B cell (primary cell): ENCODE measurements around the gene ZNF846. TPM values are rescaled to one million over a fixed set of nuclear protein-coding genes. Genes with fewer than 3 reads are reported as not detected.

Experiments
- ATAC-seq: fragments of 200-7000 bp; cut with Tn5 transposase; one replicate; pipeline ENCODE4 v1.10.0; 2021; ENCODE audit warnings: low read depth, mild to moderate bottlenecking, moderate number of reproducible peaks, moderate library complexity
- CTCF ChIA-PET: fragments of 350-600 bp; sonication (Branson Sonifier 250); formaldehyde crosslinking; loops from one replicate; lab custom pipeline; 2021; ENCODE audit warnings: antibody characterized with exemption, inconsistent platforms; lab: Charles Lee
- POLR2A ChIA-PET: fragments of 350-600 bp; sonication (Branson Sonifier 250); formaldehyde crosslinking; loops from one replicate; lab custom pipeline; 2021; ENCODE audit warnings: antibody characterized with exemption; lab: Charles Lee
- DNase-seq: peaks from one replicate; pipeline ENCODE4 v3.0.0; 2013
- H2AFZ ChIP-seq: 2 replicates; pipeline ENCODE4 v1.6.1; 2012; ENCODE audit warnings: mild to moderate bottlenecking, low read depth, low read length; ENCODE audit not compliant: insufficient read depth, poor library complexity, severe bottlenecking
- H3K27ac ChIP-seq, 2 donors: 1 replicate in 1 of 2; 2 replicates in 1 of 2; pipeline ENCODE4 v1.5.1; 2012 to 2013; ENCODE audit warnings: low read length in 2 of 2, mild to moderate bottlenecking in 2 of 2, moderate library complexity in 1 of 2
- H3K27me3 ChIP-seq, 4 experiments: fragments of 200-600 bp in 1 of 4; sonication (generic) in 1 of 4; replicated peaks in 1 of 4; 1 replicate in 2 of 4; 2 replicates in 2 of 4; pipeline versions ENCODE4 v1.6.1 to v1.7.0; 2013 to 2016; ENCODE audit warnings: low read length in 3 of 4, mild to moderate bottlenecking in 2 of 4, mixed read lengths in 1 of 4, moderate library complexity in 1 of 4; ENCODE audit not compliant: insufficient read depth in 4 of 4, control insufficient read depth in 3 of 4; ENCODE audit errors: control extremely low read depth in 1 of 4
- H3K36me3 ChIP-seq, 2 experiments: replicated peaks in 1 of 2; 1 replicate in 1 of 2; 2 replicates in 1 of 2; pipeline versions ENCODE4 v1.6.1 to v1.7.1; 2013; ENCODE audit warnings: low read length in 1 of 2; ENCODE audit not compliant: insufficient read depth in 2 of 2, control insufficient read depth in 1 of 2; ENCODE audit errors: control extremely low read depth in 1 of 2, extremely low read depth in 1 of 2
- H3K4me1 ChIP-seq, 2 donors: fragments of 200-600 bp in 1 of 2; sonication (generic) in 1 of 2; 1 replicate in 1 of 2; 2 replicates in 1 of 2; pipeline versions ENCODE4 v1.5.1 to v1.6.1; 2013 to 2017; ENCODE audit warnings: low read length in 2 of 2; ENCODE audit not compliant: control insufficient read depth in 2 of 2, insufficient read depth in 2 of 2
- H3K4me2 ChIP-seq: replicated peaks from 2 replicates; pipeline ENCODE3; 2012; ENCODE audit warnings: mild to moderate bottlenecking, low read depth, low read length; ENCODE audit not compliant: poor library complexity, severe bottlenecking
- H3K4me3 ChIP-seq, 5 experiments: fragments of 200-600 bp in 1 of 5; sonication (generic) in 1 of 5; 1 replicate in 3 of 5; 2 replicates in 2 of 5; pipeline versions ENCODE4 v1.5.1 to v1.7.0; 2011 to 2016; ENCODE audit warnings: low read length in 4 of 5, mild to moderate bottlenecking in 4 of 5, low read depth in 2 of 5, control low read depth in 1 of 5, moderate library complexity in 1 of 5; ENCODE audit not compliant: insufficient read depth in 1 of 5; ENCODE audit errors: control extremely low read depth in 1 of 5, extremely low read depth in 1 of 5
- H3K79me2 ChIP-seq: fragments of 200-600 bp; sonication (generic); one replicate; pipeline ENCODE4 v1.6.0; 2016; ENCODE audit warnings: low read length; ENCODE audit not compliant: control insufficient read depth, insufficient read depth
- H3K9ac ChIP-seq: fragments of 200-600 bp; sonication (generic); 2 replicates; pipeline ENCODE4 v1.6.1; 2017; ENCODE audit warnings: mild to moderate bottlenecking, low read length, moderate library complexity
- H3K9me3 ChIP-seq, 3 donors: one replicate each; pipeline versions ENCODE4 v1.6.1 to v1.7.1; 2013; ENCODE audit warnings: low read length in 2 of 3; ENCODE audit not compliant: control insufficient read depth in 2 of 3, insufficient read depth in 1 of 3; ENCODE audit errors: control extremely low read depth in 1 of 3
- H4K20me1 ChIP-seq: 2 replicates; pipeline ENCODE4 v1.6.0; 2012; ENCODE audit warnings: mild to moderate bottlenecking, low read length; ENCODE audit not compliant: insufficient read depth, control insufficient read depth, poor library complexity, severe bottlenecking
- H3K27ac Mint-ChIP-seq: one replicate; pipeline ENCODE4 v1.8.0; 2021; ENCODE audit warnings: mixed read lengths
- H3K27me3 Mint-ChIP-seq: one replicate; pipeline ENCODE4 v1.8.0; 2021; ENCODE audit warnings: mixed read lengths
- H3K4me1 Mint-ChIP-seq: one replicate; pipeline ENCODE4 v1.8.0; 2021; ENCODE audit warnings: mixed read lengths
- H3K4me3 Mint-ChIP-seq: one replicate; pipeline ENCODE4 v1.8.0; 2021; ENCODE audit warnings: mixed read lengths
- H3K9me3 Mint-ChIP-seq: one replicate; pipeline ENCODE4 v1.8.0; 2022; ENCODE audit warnings: mixed read lengths; ENCODE audit not compliant: insufficient read depth
- EZH2 ChIP-seq: IDR thresholded peaks from 2 replicates; pipeline ENCODE4 v1.6.1; 2012; ENCODE audit warnings: borderline replicate concordance, low read depth, mild to moderate bottlenecking, moderate library complexity, low read length; ENCODE audit not compliant: insufficient read depth, poor library complexity, severe bottlenecking
- WGBS: methylation state at CpG from one replicate; pipeline ENCODE4 v1.1.5; 2013; ENCODE audit warnings: missing lambda C conversion rate; ENCODE audit not compliant: insufficient coverage; 5-methylcytosine and 5-hydroxymethylcytosine counted together
- intact Hi-C: fragments of 100-400 bp; cut with micrococcal nuclease; formaldehyde crosslinking; loops from one replicate; pipeline ENCODE4 v1.10.0; 2022
- polyA plus RNA-seq: library from polyadenylated mRNA; depleted of rRNA; stranded (reverse); fragments of >200 nt; gene quantifications from 2 replicates; pipeline ENCODE4 v1.2.3, GENCODE V29; 2012
- total RNA-seq, 2 donors: library from RNA; stranded (reverse); fragments of 120-200 nt in 1 of 2; gene quantifications; 1 replicate in 1 of 2; 2 replicates in 1 of 2; pipeline versions ENCODE4 v1.2.3 to v1.2.4, GENCODE V29; 2013 to 2022
- TF ChIP-seq, protein P1 (sequence below): fragments of 200-600 bp; IDR thresholded peaks from one replicate; pipeline ENCODE4 v1.8.0; 2022; ENCODE audit warnings: antibody characterized with exemption, mild to moderate bottlenecking

ZNF846 gene
- total and polyA plus RNA-seq, 2 donors (not counting 1 experiment from before 2014, with no cell fraction given), result 8.8 to 18.2 TPM

DNA sequence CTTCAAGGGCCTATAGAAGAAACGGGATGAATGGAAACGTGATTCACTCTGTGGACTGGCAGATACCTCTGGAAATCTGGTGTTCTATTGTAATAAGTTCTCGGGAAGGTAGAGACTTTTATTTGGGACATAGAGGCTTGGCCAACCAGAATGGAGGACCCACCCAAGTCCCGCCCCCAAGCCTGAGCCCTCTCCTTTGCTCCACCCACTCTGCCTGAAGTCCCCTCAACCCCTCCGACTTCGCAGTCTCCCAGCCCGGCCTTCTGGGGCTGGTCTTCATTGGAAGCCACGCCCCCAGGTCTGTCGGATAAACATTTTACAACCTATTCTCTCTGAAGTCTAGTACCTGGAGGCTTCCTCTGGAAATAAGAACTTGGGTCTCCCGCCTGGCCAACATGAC is 33.4 kb upstream of the ZNF846 start:
- Histone ChIP-seq H3K79me2 (no peaks in the 10 kb centered on the region), H4K20me1 (no peaks in the 10 kb centered on the region), H3K27ac (no peak overlapping the region), H3K9me3 (no peaks in the 10 kb centered on the region), H3K4me1 (no peaks in the 10 kb centered on the region), H3K4me3 (no peak overlapping the region), H3K36me3 (peaks cover 0 to 3% of the 10 kb centered on the region in 2 experiments), H3K9ac (no peak overlapping the region), H3K4me2 (no peak overlapping the region), H3K27me3 (no peaks in the 10 kb centered on the region), H2AFZ (no peak overlapping the region)
- TF ChIP-seq, protein P1, sequence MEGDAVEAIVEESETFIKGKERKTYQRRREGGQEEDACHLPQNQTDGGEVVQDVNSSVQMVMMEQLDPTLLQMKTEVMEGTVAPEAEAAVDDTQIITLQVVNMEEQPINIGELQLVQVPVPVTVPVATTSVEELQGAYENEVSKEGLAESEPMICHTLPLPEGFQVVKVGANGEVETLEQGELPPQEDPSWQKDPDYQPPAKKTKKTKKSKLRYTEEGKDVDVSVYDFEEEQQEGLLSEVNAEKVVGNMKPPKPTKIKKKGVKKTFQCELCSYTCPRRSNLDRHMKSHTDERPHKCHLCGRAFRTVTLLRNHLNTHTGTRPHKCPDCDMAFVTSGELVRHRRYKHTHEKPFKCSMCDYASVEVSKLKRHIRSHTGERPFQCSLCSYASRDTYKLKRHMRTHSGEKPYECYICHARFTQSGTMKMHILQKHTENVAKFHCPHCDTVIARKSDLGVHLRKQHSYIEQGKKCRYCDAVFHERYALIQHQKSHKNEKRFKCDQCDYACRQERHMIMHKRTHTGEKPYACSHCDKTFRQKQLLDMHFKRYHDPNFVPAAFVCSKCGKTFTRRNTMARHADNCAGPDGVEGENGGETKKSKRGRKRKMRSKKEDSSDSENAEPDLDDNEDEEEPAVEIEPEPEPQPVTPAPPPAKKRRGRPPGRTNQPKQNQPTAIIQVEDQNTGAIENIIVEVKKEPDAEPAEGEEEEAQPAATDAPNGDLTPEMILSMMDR, result no peak
- no peak for TF ChIP-seq EZH2
- DNase-seq (no peak), ATAC-seq (no peak)
- 96% methylated on average over 9 of the region's 10 CpGs for WGBS
- Mint-ChIP-seq H3K4me1 (no peaks in the 10 kb centered on the region), H3K4me3 (no peak overlapping the region), H3K9me3 (no peaks in the 10 kb centered on the region), H3K27me3 (no peaks in the 10 kb centered on the region), H3K27ac (no peak overlapping the region)
- intact Hi-C loops, result no loop called here
- ChIA-PET POLR2A (no interaction called here), CTCF (interaction anchor here (1.1 to 1.6 kb wide), 3 partner anchors 16 to 596 kb away, joined by 3 to 5 read pairs (median 4); no protein-coding TSS in a partner anchor)

DNA sequence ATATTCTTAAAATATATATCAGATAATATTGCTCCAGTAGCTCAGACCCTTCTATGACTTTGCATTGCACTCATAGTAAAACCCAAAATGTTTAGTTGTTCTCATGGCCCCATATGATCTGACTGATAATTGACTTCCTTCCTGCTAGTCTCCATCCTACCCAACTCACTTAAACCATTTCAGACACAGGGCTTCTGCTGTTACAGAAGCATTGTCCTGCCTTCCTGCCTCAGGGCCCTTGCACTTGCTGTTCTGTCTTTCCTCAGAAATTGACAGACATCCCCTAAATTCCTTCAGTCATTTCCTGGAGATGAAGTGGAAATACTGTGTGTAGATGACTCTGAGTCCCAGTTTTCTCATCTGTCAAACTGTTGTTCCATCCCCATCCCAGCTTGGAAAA is 30.6 kb upstream of the ZNF846 start:
- H3K4me3 ChIP-seq, result no peak overlapping the region
- CTCF ChIA-PET, result interaction anchor here (1.0 to 3.2 kb wide), 6 partner anchors 30 to 212 kb away, joined by 3 to 27 read pairs (median 4); partner anchors contain the start of genes ZNF561 and ZNF846
- ATAC-seq, result no peak
- peaks cover 0 to 3% (median 0%) of the 10 kb centered on the region in 3 donors for H3K9me3 ChIP-seq
- Mint-ChIP-seq H3K4me1 (peaks cover 5% of the 10 kb centered on the region), H3K27ac (no peak overlapping the region), H3K9me3 (no peaks in the 10 kb centered on the region), H3K4me3 (no peak overlapping the region), H3K27me3 (no peaks in the 10 kb centered on the region)
- H3K4me1 ChIP-seq, result peaks cover 0 to 8% of the 10 kb centered on the region in 2 donors
- no peaks in the 10 kb centered on the region for H3K27me3 ChIP-seq
- intact Hi-C loops, result loop anchor here (10.0 kb wide), 2 partner anchors 124 to 394 kb away; partner anchors contain the start of gene ZNF562
- no peak overlapping the region for H3K9ac ChIP-seq
- DNase-seq, result no peak
- H4K20me1 ChIP-seq, result no peaks in the 10 kb centered on the region
- POLR2A ChIA-PET, result interaction anchor here (0.6 to 1.0 kb wide), 2 partner anchors 37 to 215 kb away, joined by 3 to 4 read pairs; no protein-coding TSS in a partner anchor
- no peaks in the 10 kb centered on the region for H3K79me2 ChIP-seq
- no peaks in the 10 kb centered on the region for H3K36me3 ChIP-seq
- H2AFZ ChIP-seq, result no peak overlapping the region
- TF ChIP-seq EZH2, result no peak
- TF ChIP-seq, protein P1, result no peak
- no peak overlapping the region for H3K27ac ChIP-seq
- no peak overlapping the region for H3K4me2 ChIP-seq
